ENCODE results near the gene BDP1. TPM values are rescaled to one million over a fixed set of nuclear protein-coding genes. Genes with fewer than 3 reads are reported as not detected.
"Not testable (repeated sequence)": the region's sequence is repeated elsewhere in the genome, so short reads cannot be mapped to it uniquely, and the experiment has no call there.

BDP1 gene
- total and polyA plus RNA-seq, 8 donors = 6.4 to 90.7 (median 31.1) TPM

DNA sequence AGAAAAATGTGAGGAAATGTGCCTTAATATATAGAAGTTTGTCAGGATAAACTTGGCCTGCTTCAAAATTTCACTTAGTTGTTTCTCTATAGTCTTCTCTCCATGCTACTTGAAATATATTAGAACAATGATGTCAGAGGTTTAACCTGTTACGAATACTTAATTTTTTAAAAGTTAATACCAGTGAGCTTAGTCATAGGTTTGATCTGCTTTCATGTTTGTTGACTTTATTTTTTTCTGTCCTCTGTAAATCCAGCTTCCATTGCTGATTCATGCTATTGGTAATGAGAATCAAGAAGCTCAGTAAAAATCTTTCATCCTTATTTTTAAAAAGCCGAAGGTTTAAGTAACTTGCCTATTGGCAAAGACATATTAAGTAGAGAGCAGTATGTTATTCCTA is 27.9 kb downstream of the BDP1 start:
- Histone ChIP-seq H3K4me1 (peaks cover 0 to 23% (median 5%) of the 10 kb centered on the region in 4 donors), H3K36me3 (peaks cover 22 to 99% (median 87%) of the 10 kb centered on the region in 4 donors), H3K27me3 (no peaks in the 10 kb centered on the region), H3K4me3 (no peak overlapping the region), H3K9me3 (no peaks in the 10 kb centered on the region), H3K27ac (no peak overlapping the region)
- DNase-seq = no peak
- WGBS, 5 donors = 76 to 83% (median 81%) methylated on average over 2 of the region's 2 CpGs
- intact Hi-C loops (cut with DNase I; ENCODE audit: low total_unique reads) = no loop called here
- TF ChIP-seq POLR2AphosphoS5 (IDR thresholded peaks at IDR 0.05) = no peak
- no peak for TF ChIP-seq EP300 (IDR thresholded peaks at IDR 0.05)
- TF ChIP-seq, protein P1, sequence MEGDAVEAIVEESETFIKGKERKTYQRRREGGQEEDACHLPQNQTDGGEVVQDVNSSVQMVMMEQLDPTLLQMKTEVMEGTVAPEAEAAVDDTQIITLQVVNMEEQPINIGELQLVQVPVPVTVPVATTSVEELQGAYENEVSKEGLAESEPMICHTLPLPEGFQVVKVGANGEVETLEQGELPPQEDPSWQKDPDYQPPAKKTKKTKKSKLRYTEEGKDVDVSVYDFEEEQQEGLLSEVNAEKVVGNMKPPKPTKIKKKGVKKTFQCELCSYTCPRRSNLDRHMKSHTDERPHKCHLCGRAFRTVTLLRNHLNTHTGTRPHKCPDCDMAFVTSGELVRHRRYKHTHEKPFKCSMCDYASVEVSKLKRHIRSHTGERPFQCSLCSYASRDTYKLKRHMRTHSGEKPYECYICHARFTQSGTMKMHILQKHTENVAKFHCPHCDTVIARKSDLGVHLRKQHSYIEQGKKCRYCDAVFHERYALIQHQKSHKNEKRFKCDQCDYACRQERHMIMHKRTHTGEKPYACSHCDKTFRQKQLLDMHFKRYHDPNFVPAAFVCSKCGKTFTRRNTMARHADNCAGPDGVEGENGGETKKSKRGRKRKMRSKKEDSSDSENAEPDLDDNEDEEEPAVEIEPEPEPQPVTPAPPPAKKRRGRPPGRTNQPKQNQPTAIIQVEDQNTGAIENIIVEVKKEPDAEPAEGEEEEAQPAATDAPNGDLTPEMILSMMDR (IDR thresholded peaks at IDR 0.05) = no peak
- TF ChIP-seq POLR2A (IDR thresholded peaks at IDR 0.05) = no peak

DNA sequence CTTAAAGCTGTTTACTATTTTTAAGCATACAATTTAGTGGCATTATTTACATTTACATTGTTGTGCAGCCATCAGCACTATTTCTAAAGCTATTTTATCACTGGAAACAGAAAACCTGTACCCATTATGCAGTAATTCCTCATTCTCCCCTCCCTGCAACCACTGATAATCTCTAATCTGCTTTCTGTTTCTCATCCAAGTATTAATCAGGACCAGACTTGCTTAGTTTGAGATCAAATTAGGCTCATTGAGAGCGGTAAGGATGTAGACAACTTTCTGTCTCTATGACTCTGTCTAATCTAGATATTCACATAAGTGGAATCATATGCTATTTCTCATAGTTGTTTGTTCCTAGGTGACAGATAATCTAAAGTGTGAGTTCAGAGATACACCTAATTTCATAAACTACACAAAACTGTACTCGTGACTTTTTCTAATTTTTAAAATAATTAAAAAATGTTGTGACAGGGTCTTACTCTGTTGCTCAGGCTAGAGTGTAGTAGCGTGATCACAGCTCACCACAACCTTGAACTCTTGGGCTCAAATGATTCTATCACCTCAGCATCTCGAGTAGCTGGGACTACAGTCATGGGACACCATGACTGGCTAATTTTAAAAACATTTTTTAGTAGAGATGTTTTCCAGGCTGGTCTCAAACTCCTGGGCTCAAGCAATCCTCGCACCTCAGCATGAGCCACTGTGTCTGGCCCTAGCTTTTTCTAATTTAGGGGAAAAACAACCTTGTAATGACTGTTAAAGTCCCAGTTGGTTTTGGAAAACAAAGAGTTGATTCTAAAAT is 37.6 kb downstream of the BDP1 start:
- peaks cover 60 to 100% (median 99%) of the 10 kb centered on the region in 4 donors for H3K36me3 ChIP-seq
- WGBS, 5 donors = 91 to 96% (median 95%) methylated on average over 5 of the region's 5 CpGs
- H3K4me3 ChIP-seq = no peak overlapping the region
- no peaks in the 10 kb centered on the region for H3K9me3 ChIP-seq
- no peaks in the 10 kb centered on the region for H3K4me1 ChIP-seq
- no peak overlapping the region for H3K27ac ChIP-seq
- no peaks in the 10 kb centered on the region for H3K27me3 ChIP-seq
- no peak for DNase-seq
- TF ChIP-seq, protein P1 (IDR thresholded peaks at IDR 0.05) = no peak
- no peak for TF ChIP-seq POLR2AphosphoS5 (IDR thresholded peaks at IDR 0.05)
- no peak for TF ChIP-seq EP300 (IDR thresholded peaks at IDR 0.05)
- TF ChIP-seq POLR2A (IDR thresholded peaks at IDR 0.05) = no peak
- intact Hi-C loops (cut with DNase I; ENCODE audit: low total_unique reads) = no loop called here

DNA sequence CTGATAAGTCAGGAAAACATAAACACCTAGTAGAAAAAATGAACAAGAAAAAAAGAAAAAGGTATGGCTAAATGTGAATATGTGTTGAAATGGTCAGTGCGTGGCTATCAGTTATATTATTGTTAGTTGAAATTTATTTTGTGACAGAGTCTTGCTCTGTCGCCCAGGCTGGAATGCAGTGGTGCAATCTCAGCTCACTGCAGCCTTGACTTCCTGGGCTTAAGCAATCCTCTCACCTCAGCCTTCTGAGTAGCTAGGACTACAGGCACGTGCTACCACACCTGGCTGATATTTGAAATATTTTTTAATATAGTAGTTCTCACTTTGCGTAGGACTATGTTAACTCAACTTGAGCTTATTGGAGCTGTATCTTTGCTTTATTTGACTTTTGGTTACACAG is 38.8 kb downstream of the BDP1 start:
- peaks cover 62 to 100% (median 99%) of the 10 kb centered on the region in 4 donors for H3K36me3 ChIP-seq
- intact Hi-C loops (cut with DNase I; ENCODE audit: low total_unique reads); H3K27me3 ChIP-seq; H3K27ac ChIP-seq; H3K4me3 ChIP-seq; DNase-seq; H3K4me1 ChIP-seq; H3K9me3 ChIP-seq: not testable (repeated sequence)
- WGBS, 5 donors = 83 to 90% (median 89%) methylated on average over 4 of the region's 4 CpGs

DNA sequence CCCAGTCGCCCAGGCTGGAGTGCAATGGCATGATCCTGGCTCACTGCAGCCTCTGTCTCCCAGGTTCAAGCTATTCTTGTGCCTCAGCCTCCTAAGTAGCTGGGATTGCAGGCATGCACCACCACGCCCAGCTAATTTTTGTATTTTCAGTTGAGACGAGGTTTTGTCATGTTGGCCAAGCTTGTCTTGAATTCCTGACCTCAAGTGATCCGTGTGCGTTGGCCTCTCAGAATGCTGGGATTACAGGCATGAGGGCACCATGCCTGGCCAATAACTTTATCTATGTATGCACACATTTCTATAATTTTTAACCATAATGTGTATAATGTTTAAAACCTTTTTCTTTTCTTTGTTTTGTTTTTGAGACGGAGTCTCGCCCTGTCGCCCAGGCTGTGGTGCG is 43.3 kb downstream of the BDP1 start:
- H3K9me3 ChIP-seq; DNase-seq; H3K27ac ChIP-seq; H3K27me3 ChIP-seq; H3K4me1 ChIP-seq; intact Hi-C loops (cut with DNase I; ENCODE audit: low total_unique reads); H3K4me3 ChIP-seq: not testable (repeated sequence)
- 91 to 96% (median 95%) methylated on average over 9 of the region's 9 CpGs for WGBS, 5 donors
- peaks cover 55 to 100% (median 99%) of the 10 kb centered on the region in 4 donors for H3K36me3 ChIP-seq

DNA sequence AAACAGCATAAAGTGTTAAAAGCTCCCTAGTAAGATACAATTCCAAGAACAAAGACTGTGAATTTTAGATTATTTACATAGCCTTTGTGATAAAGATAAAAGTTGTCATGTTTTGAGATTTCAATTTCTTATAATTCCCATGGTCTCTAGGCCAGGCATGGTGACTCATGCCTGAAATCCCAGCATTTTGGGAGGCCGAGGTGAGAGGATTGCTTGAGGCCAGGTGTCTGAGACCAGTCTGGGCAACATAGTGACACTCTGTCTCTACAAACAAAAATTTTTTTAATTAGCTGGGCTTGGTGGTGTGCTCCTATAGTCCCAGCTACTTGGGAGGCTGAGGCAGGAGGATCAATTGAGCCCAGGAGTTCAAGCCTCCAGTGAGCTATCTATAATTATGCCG is 48.1 kb downstream of the BDP1 start:
- no peak overlapping the region for H3K4me3 ChIP-seq
- WGBS, 5 donors = 88 to 97% (median 92%) methylated on average over 2 of the region's 2 CpGs
- H3K4me1 ChIP-seq = no peaks in the 10 kb centered on the region
- DNase-seq = no peak
- TF ChIP-seq POLR2A (IDR thresholded peaks at IDR 0.05) (no peak), EP300 (IDR thresholded peaks at IDR 0.05) (no peak), POLR2AphosphoS5 (IDR thresholded peaks at IDR 0.05) (no peak)
- TF ChIP-seq, protein P1 (IDR thresholded peaks at IDR 0.05) = no peak
- H3K27ac ChIP-seq = no peak overlapping the region
- H3K27me3 ChIP-seq = no peaks in the 10 kb centered on the region
- H3K9me3 ChIP-seq = no peaks in the 10 kb centered on the region
- intact Hi-C loops (cut with DNase I; ENCODE audit: low total_unique reads) = no loop called here
- H3K36me3 ChIP-seq = peaks cover 56 to 100% (median 100%) of the 10 kb centered on the region in 4 donors

Measured in stomach (tissue), 9 donors.